GM21526 (cell line): Measurements from ENCODE around the gene ZNF687.
"Not testable (repeated sequence)": the region's sequence is repeated elsewhere in the genome, so short reads cannot be mapped to it uniquely, and the experiment has no call there.

ENCODE experiments used
- ATAC-seq: cut with Tn5 transposase; IDR thresholded peaks from one replicate; pipeline ENCODE4 v1.9.1; 2021; ENCODE audit warnings: moderate library complexity; ENCODE audit not compliant: unreplicated experiment, low FRiP score

Gene ZNF687

GRCh38 chr1:151281969-151282882 lies at the start of gene ZNF687:
TSS of gene ZNF687 (plus strand) at chr1:151282299. CDS start at chr1:151286292, 3,993 bp downstream.
- peak; percentile 80 for ATAC-seq

- ATAC-seq, result no peak
Observed at GRCh38 chr1:151235235-151235634, 46.9 kb upstream of the ZNF687 start.

GRCh38 chr1:151237678-151238466 lies 44.2 kb upstream of the ZNF687 start:
- no peak for ATAC-seq

GRCh38 chr1:151238467-151238739 lies 43.7 kb upstream of the ZNF687 start:
- no peak for ATAC-seq

- ATAC-seq, result no peak
Observed at GRCh38 chr1:151242442-151242841, 39.7 kb upstream of the ZNF687 start.

- no peak for ATAC-seq
Observed at GRCh38 chr1:151243683-151244216, 38.3 kb upstream of the ZNF687 start.

GRCh38 chr1:151246786-151247185 lies 35.3 kb upstream of the ZNF687 start:
- ATAC-seq, result no peak

- ATAC-seq, result no peak
Observed at GRCh38 chr1:151251656-151252470, 30.2 kb upstream of the ZNF687 start.

- peak; percentile 78 for ATAC-seq
Observed at GRCh38 chr1:151254217-151255213, 27.6 kb upstream of the ZNF687 start, which contains the start of gene PSMD4. TSS of gene PSMD4 (plus strand) at chr1:151254734. CDS start at chr1:151254783, 49 bp downstream.

GRCh38 chr1:151255381-151255780 lies 26.7 kb upstream of the ZNF687 start:
- no peak for ATAC-seq

GRCh38 chr1:151259351-151259750 lies 22.7 kb upstream of the ZNF687 start:
- no peak for ATAC-seq

GRCh38 chr1:151265446-151266236 lies 16.5 kb upstream of the ZNF687 start:
- ATAC-seq, result no peak

- ATAC-seq, result no peak
Observed at GRCh38 chr1:151266315-151266714, 15.8 kb upstream of the ZNF687 start.

GRCh38 chr1:151266821-151267220 lies 15.3 kb upstream of the ZNF687 start:
- no peak for ATAC-seq

- no peak for ATAC-seq
Observed at GRCh38 chr1:151267760-151268159, 14.3 kb upstream of the ZNF687 start.

- ATAC-seq, result no peak
Observed at GRCh38 chr1:151273924-151274466, 8.1 kb upstream of the ZNF687 start.

GRCh38 chr1:151275341-151275740 lies 6.8 kb upstream of the ZNF687 start:
- ATAC-seq, result not testable (repeated sequence)

GRCh38 chr1:151277249-151277648 lies 4.8 kb upstream of the ZNF687 start:
- ATAC-seq, result no peak
